Upper lobe of left lung (tissue), 4 donors: ENCODE data around the gene MTG2.

Source experiments
- CTCF ChIP-seq, 6 experiments: fragments of 450-650 bp in 4 of 6; fragments of 200-600 bp in 2 of 6; sonication (generic) in 2 of 6; IDR thresholded peaks; one replicate each; pipeline ENCODE4 v1.5.1; 2016 to 2019; ENCODE audit warnings: antibody characterized with exemption in 6 of 6
- EP300 ChIP-seq, 4 donors: sonication (generic); formaldehyde crosslinking; IDR thresholded peaks; one replicate each; pipeline ENCODE4 v1.5.1; 2017; ENCODE audit warnings: antibody characterized with exemption in 4 of 4, control low read depth in 2 of 4
- POLR2A ChIP-seq, 4 donors: fragments of 450-650 bp; IDR thresholded peaks; one replicate each; pipeline ENCODE4 v1.5.1; 2016 to 2017; ENCODE audit warnings: antibody characterized with exemption in 4 of 4, mild to moderate bottlenecking in 2 of 4

GRCh38 chr20:62237801-62238568, 55.2 kb downstream of the MTG2 start, which contains the start of gene OSBPL2:
- TF ChIP-seq CTCF (IDR thresholded peaks at IDR 0.05) (peak in 1 of 6 experiments; percentile 18), POLR2A (IDR thresholded peaks at IDR 0.05) (peak in 1 of 4 donors; percentile 70), EP300 (IDR thresholded peaks at IDR 0.05) (peak in 1 of 4 donors; percentile 11)
